Right ventricle myocardium inferior (tissue), 1 donor: ENCODE measurements around the gene IL17F. TPM values are rescaled to one million over a fixed set of nuclear protein-coding genes. Genes with fewer than 3 reads are reported as not detected.
"Not testable (repeated sequence)": the region's sequence is repeated elsewhere in the genome, so short reads cannot be mapped to it uniquely, and the experiment has no call there.

Source experiments
- ATAC-seq: fragments of 200-7000 bp; cut with Tn5 transposase; one replicate; pipeline ENCODE4 v1.9.1; 2020; ENCODE audit warnings: mild to moderate bottlenecking, moderate library complexity
- DNase-seq: peaks from one replicate; pipeline ENCODE4 v3.0.0; 2021; ENCODE audit errors: missing footprints
- intact Hi-C: fragments of 100-400 bp; cut with DNase I; formaldehyde crosslinking; loops from one replicate; pipeline ENCODE4 v1.11.0; 2022
- total RNA-seq: library from RNA; stranded (reverse); fragmentation: NEBNext Ultra II Directional; extraction: Animal tissue kit (Norgen Biotek cat#: 25700); gene quantifications from one replicate; pipeline ENCODE4 v1.2.1, GENCODE V29; 2021
- donor health status: DM: no; HTN: yes; CAD: no; lungs with severe emphysema.

The IL17F gene
- total RNA-seq, 1 donor from 2014 or later: not detected

GRCh38 chr6:52207066-52207465, 37.2 kb downstream of the IL17F start:
- intact Hi-C loops: no loop called here
- no peak for ATAC-seq
- DNase-seq: no peak

- intact Hi-C loops: no loop called here
- ATAC-seq (no peak), DNase-seq (no peak)
Measured at GRCh38 chr6:52201493-52201892, 42.8 kb downstream of the IL17F start.

GRCh38 chr6:52201046-52201445, 43.3 kb downstream of the IL17F start:
- DNase-seq (no peak), ATAC-seq (no peak)
- intact Hi-C loops: no loop called here

- DNase-seq, intact Hi-C loops, ATAC-seq: not testable (repeated sequence)
Measured at GRCh38 chr6:52200088-52200487, 44.2 kb downstream of the IL17F start.

GRCh38 chr6:52195886-52196285, 48.4 kb downstream of the IL17F start:
- intact Hi-C loops: no loop called here
- DNase-seq (no peak), ATAC-seq (no peak)

DNA sequence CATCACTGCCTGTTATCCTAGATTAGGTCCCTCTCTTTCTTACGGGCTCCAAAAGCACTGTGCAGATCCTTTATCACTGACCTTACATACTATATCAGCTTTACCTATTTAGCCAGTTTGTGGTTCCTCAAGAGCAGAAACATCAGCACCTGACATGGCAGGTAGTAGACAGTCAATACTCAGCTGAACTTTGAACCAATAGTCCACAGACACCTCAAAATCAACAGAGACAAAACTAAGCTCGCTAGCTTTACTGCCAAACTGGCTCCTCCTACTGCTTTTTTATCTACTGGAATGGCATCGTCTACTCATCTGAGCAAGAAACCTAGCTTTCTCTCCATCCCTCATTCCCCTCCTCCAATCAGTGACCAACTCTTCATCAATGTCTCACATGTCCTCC, 52.5 kb downstream of the IL17F start:
- ATAC-seq (no peak), DNase-seq (no peak)
- intact Hi-C loops: no loop called here

DNA sequence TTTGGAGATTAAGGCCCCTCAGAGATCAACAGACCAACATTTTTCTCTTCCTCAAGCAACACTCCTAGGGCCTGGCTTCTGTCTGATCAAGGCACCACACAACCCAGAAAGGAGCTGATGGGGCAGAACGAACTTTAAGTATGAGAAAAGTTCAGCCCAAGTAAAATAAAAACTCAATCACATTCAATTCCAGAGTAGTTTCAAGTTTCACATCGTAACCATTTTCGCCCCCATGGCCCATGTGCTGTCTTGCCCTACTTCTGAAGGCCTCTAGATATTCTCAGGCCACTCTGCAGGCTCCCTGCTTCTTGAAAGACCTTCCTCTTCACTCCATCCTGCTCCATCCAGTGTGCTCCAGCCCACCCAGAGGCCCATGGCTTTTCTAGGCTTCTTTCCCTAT, 53.9 kb downstream of the IL17F start:
- ATAC-seq: no peak
- DNase-seq: no peak
- intact Hi-C loops: no loop called here

GRCh38 chr6:52189974-52190373, 54.3 kb downstream of the IL17F start:
- intact Hi-C loops: no loop called here
- ATAC-seq (no peak), DNase-seq (no peak)

DNA sequence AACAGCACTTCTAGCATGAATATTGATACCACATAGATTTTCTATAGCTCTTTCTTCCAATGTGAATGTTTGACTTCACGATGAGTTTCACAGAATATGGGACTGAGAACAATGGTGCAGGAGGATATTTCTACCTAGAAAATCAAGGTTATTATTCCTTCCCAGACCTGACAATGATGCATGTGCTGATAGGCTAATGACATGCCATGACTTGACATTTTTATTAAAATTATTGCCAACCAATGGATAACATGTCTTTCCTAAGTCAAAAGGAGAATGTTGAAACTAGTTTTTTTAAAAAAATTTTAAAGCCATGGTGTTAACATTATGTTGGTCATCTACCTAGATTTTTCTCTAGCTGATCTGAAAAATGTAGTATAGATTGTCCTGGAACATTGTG, 57.2 kb downstream of the IL17F start:
- no peak for ATAC-seq
- no peak for DNase-seq
- intact Hi-C loops: no loop called here

Other genes starting within 250 kb of the IL17F start
- gene PKHD1, start 156.9 kb downstream of the IL17F start, total RNA-seq: not detected
- not detected for gene IL17A, start 58.1 kb downstream of the IL17F start, total RNA-seq
- gene MCM3, start 40.2 kb upstream of the IL17F start, total RNA-seq: 21.7 TPM
- 1.9 TPM for gene PAQR8, start 117.7 kb upstream of the IL17F start, total RNA-seq
- gene EFHC1, start 175.8 kb upstream of the IL17F start, total RNA-seq: 4.8 TPM